GM11168 (cell line): ENCODE measurements around the gene CPA1.

Experiments
- in situ Hi-C: fragments of 300-500 bp; cut with MboI; formaldehyde crosslinking; loops from one replicate; pipeline ENCODE4 v1.12.0; 2022; ENCODE audit warnings: low sequenced_read_pairs; ENCODE audit not compliant: unreplicated experiment

CPA1 gene

GRCh38 chr7:130421684-130422083 is 41.4 kb downstream of the CPA1 start:
- in situ Hi-C loops = no loop called here

- in situ Hi-C loops = no loop called here
These were observed 43.3 kb downstream of the CPA1 start for GRCh38 chr7:130423501-130424037.

GRCh38 chr7:130425796-130426195 is 45.5 kb downstream of the CPA1 start:
- in situ Hi-C loops = no loop called here

GRCh38 chr7:130426564-130426963 is 46.3 kb downstream of the CPA1 start:
- in situ Hi-C loops = no loop called here

GRCh38 chr7:130429019-130429418 is 48.7 kb downstream of the CPA1 start:
- in situ Hi-C loops = no loop called here

GRCh38 chr7:130430115-130430514 is 49.8 kb downstream of the CPA1 start:
- in situ Hi-C loops = no loop called here

GRCh38 chr7:130430841-130431666 is 50.8 kb downstream of the CPA1 start:
- in situ Hi-C loops = no loop called here

GRCh38 chr7:130432886-130433285 is 52.6 kb downstream of the CPA1 start:
- in situ Hi-C loops = no loop called here

GRCh38 chr7:130433301-130433700 is 53.0 kb downstream of the CPA1 start:
- in situ Hi-C loops = no loop called here

GRCh38 chr7:130435311-130435854 is 55.1 kb downstream of the CPA1 start:
- in situ Hi-C loops = no loop called here

- in situ Hi-C loops = no loop called here
These were observed 56.0 kb downstream of the CPA1 start for GRCh38 chr7:130436253-130436652.
